Mesenchymal stem cell (in vitro differentiated cells and primary cell): ENCODE data around the gene ITGB7.
"Not testable (repeated sequence)": the region's sequence is repeated elsewhere in the genome, so short reads cannot be mapped to it uniquely, and the experiment has no call there.

Experiments
- DNase-seq: peaks from one replicate; pipeline ENCODE4 v3.0.0-alpha.2; 2013
- H2AFZ ChIP-seq: one replicate; pipeline ENCODE4 v1.6.1; 2013; ENCODE audit warnings: low read depth, mild to moderate bottlenecking, control low read depth, inconsistent platforms, low read length, moderate library complexity
- H2AK5ac ChIP-seq: 2 replicates; pipeline ENCODE4 v1.6.1; 2013; ENCODE audit warnings: low read length, moderate library complexity, mild to moderate bottlenecking, inconsistent platforms; ENCODE audit not compliant: severe bottlenecking
- H2BK120ac ChIP-seq: one replicate; pipeline ENCODE4 v1.6.1; 2013; ENCODE audit warnings: low read depth, mild to moderate bottlenecking, inconsistent platforms, low read length, moderate library complexity
- H2BK12ac ChIP-seq, 2 experiments: one replicate each; pipeline ENCODE4 v1.6.1; 2013; ENCODE audit warnings: inconsistent platforms in 2 of 2, low read length in 2 of 2, mild to moderate bottlenecking in 2 of 2, moderate library complexity in 2 of 2, control low read depth in 1 of 2
- H2BK15ac ChIP-seq: one replicate; pipeline ENCODE4 v1.6.1; 2013; ENCODE audit warnings: mild to moderate bottlenecking, low read depth, inconsistent platforms; ENCODE audit not compliant: poor library complexity, severe bottlenecking
- H2BK5ac ChIP-seq: 2 replicates; pipeline ENCODE4 v1.6.1; 2013; ENCODE audit warnings: low read depth, mild to moderate bottlenecking, low read length, control low read depth, inconsistent platforms; ENCODE audit not compliant: poor library complexity, severe bottlenecking
- H3K14ac ChIP-seq, 2 experiments: one replicate each; pipeline ENCODE4 v1.6.1; 2013; ENCODE audit warnings: inconsistent platforms in 2 of 2, low read length in 2 of 2, control low read depth in 1 of 2, mild to moderate bottlenecking in 1 of 2, moderate library complexity in 1 of 2
- H3K18ac ChIP-seq, 2 experiments: one replicate each; pipeline ENCODE4 v1.6.1; 2013; ENCODE audit warnings: inconsistent platforms in 2 of 2, low read length in 2 of 2, control low read depth in 1 of 2, low read depth in 1 of 2, mild to moderate bottlenecking in 1 of 2
- H3K23ac ChIP-seq, 2 experiments: one replicate each; pipeline ENCODE4 v1.6.1; 2013; ENCODE audit warnings: inconsistent platforms in 2 of 2, low read length in 2 of 2, mild to moderate bottlenecking in 2 of 2, moderate library complexity in 2 of 2, control low read depth in 1 of 2
- H3K27ac ChIP-seq: 2 replicates; pipeline ENCODE4 v1.5.1; 2013; ENCODE audit warnings: mild to moderate bottlenecking, moderate library complexity, low read length, control low read depth, inconsistent platforms; ENCODE audit not compliant: poor library complexity, severe bottlenecking
- H3K27me3 ChIP-seq, 2 experiments: 2 replicates each; pipeline versions ENCODE4 v1.6.1 to v1.7.0; 2013; ENCODE audit warnings: low read length in 2 of 2, mild to moderate bottlenecking in 2 of 2, moderate library complexity in 2 of 2, control low read depth in 1 of 2, inconsistent platforms in 1 of 2; ENCODE audit not compliant: control insufficient read depth in 1 of 2, insufficient read depth in 1 of 2
- H3K36me3 ChIP-seq, 2 experiments: 2 replicates each; pipeline versions ENCODE4 v1.6.1 to v1.7.0; 2013; ENCODE audit warnings: low read length in 2 of 2, control low read depth in 1 of 2, inconsistent platforms in 1 of 2, low read depth in 1 of 2, mild to moderate bottlenecking in 1 of 2; ENCODE audit not compliant: insufficient read depth in 2 of 2, control insufficient read depth in 1 of 2
- H3K4ac ChIP-seq, 2 experiments: one replicate each; pipeline ENCODE4 v1.6.1; 2013; ENCODE audit warnings: inconsistent platforms in 2 of 2, low read length in 2 of 2, mild to moderate bottlenecking in 2 of 2, moderate library complexity in 2 of 2, control low read depth in 1 of 2, low read depth in 1 of 2
- H3K4me1 ChIP-seq: 2 replicates; pipeline ENCODE4 v1.6.1; 2013; ENCODE audit warnings: low read depth, low read length, control low read depth; ENCODE audit not compliant: control insufficient read depth, insufficient read depth
- H3K4me2 ChIP-seq: 2 replicates; pipeline ENCODE4 v1.6.1; 2013; ENCODE audit warnings: low read length, mild to moderate bottlenecking, inconsistent platforms; ENCODE audit not compliant: poor library complexity, severe bottlenecking
- H3K4me3 ChIP-seq, 2 experiments: 2 replicates each; pipeline versions ENCODE4 v1.5.1 to v1.7.0; 2013; ENCODE audit warnings: low read length in 2 of 2, mild to moderate bottlenecking in 2 of 2, control low read depth in 1 of 2, low read depth in 1 of 2; ENCODE audit not compliant: insufficient read depth in 1 of 2
- H3K79me1 ChIP-seq: replicated peaks from 2 replicates; pipeline ENCODE4 v1.6.1; 2013; ENCODE audit warnings: mild to moderate bottlenecking, control low read depth, low read length, inconsistent platforms; ENCODE audit not compliant: poor library complexity, severe bottlenecking
- H3K9ac ChIP-seq: 2 replicates; pipeline ENCODE4 v1.7.0; 2013; ENCODE audit warnings: mild to moderate bottlenecking, low read length, moderate library complexity
- H3K9me3 ChIP-seq: 2 replicates; pipeline ENCODE4 v1.7.0; 2013; ENCODE audit warnings: mild to moderate bottlenecking, low read length; ENCODE audit not compliant: control insufficient read depth
- H4K8ac ChIP-seq: one replicate; pipeline ENCODE4 v1.6.1; 2013; ENCODE audit warnings: inconsistent platforms, mild to moderate bottlenecking, low read length, moderate library complexity
- H4K91ac ChIP-seq: one replicate; pipeline ENCODE4 v1.6.1; 2013; ENCODE audit warnings: mild to moderate bottlenecking, low read length, inconsistent platforms
- WGBS: methylation state at CpG from one replicate; pipeline ENCODE4 v1.1.7; 2013; ENCODE audit warnings: mixed read lengths; 5-methylcytosine and 5-hydroxymethylcytosine counted together

The ITGB7 gene

GRCh38 chr12:53204351-53204750, 2.7 kb downstream of the ITGB7 start:
- Histone ChIP-seq H3K4me2 (no peak overlapping the region), H3K4me3 (no peak overlapping the region), H2BK12ac (no peak overlapping the region), H3K9ac (no peak overlapping the region), H2BK15ac (no peak overlapping the region), H3K18ac (no peak overlapping the region), H3K79me1 (no peaks in the 10 kb centered on the region), H3K27ac (no peak overlapping the region), H3K4ac (no peak overlapping the region), H4K8ac (no peak overlapping the region), H2AK5ac (no peak overlapping the region), H3K36me3 (peaks cover 1 to 4% of the 10 kb centered on the region in 2 experiments), H3K14ac (no peak overlapping the region), H3K23ac (no peak overlapping the region), H3K9me3 (no peaks in the 10 kb centered on the region), H3K27me3 (no peaks in the 10 kb centered on the region), H4K91ac (no peak overlapping the region), H3K4me1 (peaks cover 12% of the 10 kb centered on the region), H2BK5ac (no peak overlapping the region), H2BK120ac (no peak overlapping the region), H2AFZ (no peak overlapping the region)
- DNase-seq = no peak
- WGBS = no CpG with 5 or more reads among the region's 1 CpG

- not testable (repeated sequence) for H2AK5ac ChIP-seq, H3K18ac ChIP-seq, H2BK12ac ChIP-seq, H4K8ac ChIP-seq, H3K9ac ChIP-seq, H2BK120ac ChIP-seq, H3K36me3 ChIP-seq, H2AFZ ChIP-seq, H3K79me1 ChIP-seq, H3K9me3 ChIP-seq, DNase-seq, H3K4me1 ChIP-seq, H3K23ac ChIP-seq, H3K4me2 ChIP-seq, H3K27ac ChIP-seq, H4K91ac ChIP-seq, H3K4ac ChIP-seq, H3K14ac ChIP-seq, H3K4me3 ChIP-seq, H2BK15ac ChIP-seq, H2BK5ac ChIP-seq
- whole genome bisulfite sequencing = 92% methylated on average over 7 of the region's 7 CpGs
- H3K27me3 ChIP-seq = peaks cover 0 to 19% of the 10 kb centered on the region in 2 experiments
These were observed 4.7 kb downstream of the ITGB7 start for GRCh38 chr12:53202316-53202715.

GRCh38 chr12:53201639-53202038, 5.4 kb downstream of the ITGB7 start:
- H3K27ac ChIP-seq = no peak overlapping the region
- H2BK120ac ChIP-seq = no peak overlapping the region
- no peak overlapping the region for H2AK5ac ChIP-seq
- peaks cover 8% of the 10 kb centered on the region for H3K4me1 ChIP-seq
- no peaks in the 10 kb centered on the region for H3K9me3 ChIP-seq
- H3K14ac ChIP-seq = no peak overlapping the region
- H2BK15ac ChIP-seq = no peak overlapping the region
- no peak overlapping the region for H4K91ac ChIP-seq
- 93% methylated on average over 4 of the region's 4 CpGs for WGBS
- H3K79me1 ChIP-seq = no peaks in the 10 kb centered on the region
- H2AFZ ChIP-seq = no peak overlapping the region
- H3K36me3 ChIP-seq = peaks cover 0 to 3% of the 10 kb centered on the region in 2 experiments
- no peak overlapping the region for H3K18ac ChIP-seq
- no peak for DNase-seq
- H3K27me3 ChIP-seq = peaks cover 0 to 26% of the 10 kb centered on the region in 2 experiments
- H3K4me2 ChIP-seq = no peak overlapping the region
- H3K9ac ChIP-seq = peak overlapping the region; percentile 7
- peak overlapping the region in 1 of 2 experiments; percentile 68 for H2BK12ac ChIP-seq
- no peak overlapping the region for H3K4me3 ChIP-seq
- H4K8ac ChIP-seq = no peak overlapping the region
- H3K4ac ChIP-seq = no peak overlapping the region
- H2BK5ac ChIP-seq = no peak overlapping the region
- no peak overlapping the region for H3K23ac ChIP-seq

DNA sequence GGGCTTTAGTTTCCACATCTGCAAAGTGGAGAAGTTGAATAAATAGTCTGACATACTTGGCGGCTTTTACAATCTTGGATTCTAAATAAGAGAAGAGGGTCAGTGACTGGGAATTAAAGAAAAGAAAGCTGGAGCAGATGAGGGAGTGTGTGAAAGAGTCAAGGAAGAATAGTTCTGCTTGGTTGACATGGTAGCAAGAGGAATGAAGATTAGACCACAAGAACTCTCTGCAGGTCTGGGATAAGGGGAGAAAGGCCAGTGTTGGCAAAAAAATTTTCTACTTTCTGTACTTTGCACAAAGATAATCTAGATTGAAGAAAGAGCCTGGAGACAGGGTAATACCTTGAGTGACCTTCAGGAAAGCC, 5.9 kb downstream of the ITGB7 start:
- Histone ChIP-seq H2BK15ac (no peak overlapping the region), H2BK120ac (no peak overlapping the region), H3K9ac (peak overlapping the region; percentile 7)

More for the DNA sequence above, 5.9 kb downstream of the ITGB7 start:
- Histone ChIP-seq H3K79me1 (no peaks in the 10 kb centered on the region), H3K27me3 (peaks cover 0 to 30% of the 10 kb centered on the region in 2 experiments), H3K27ac (peak overlapping the region; percentile 38), H3K4me2 (no peak overlapping the region), H3K36me3 (peaks cover 0 to 3% of the 10 kb centered on the region in 2 experiments), H2AK5ac (no peak overlapping the region), H3K4ac (no peak overlapping the region), H4K91ac (no peak overlapping the region), H2AFZ (no peak overlapping the region), H3K4me1 (peaks cover 6% of the 10 kb centered on the region), H3K9me3 (no peaks in the 10 kb centered on the region), H3K14ac (no peak overlapping the region), H2BK5ac (no peak overlapping the region), H2BK12ac (no peak overlapping the region), H3K23ac (no peak overlapping the region), H3K18ac (no peak overlapping the region), H4K8ac (no peak overlapping the region), H3K4me3 (no peak overlapping the region)
- WGBS = 55% methylated on average over 1 of the region's 1 CpG
- DNase-seq = peak; percentile 61
